ENCODE results near the gene LMO4.
A peak's percentile ranks its signal among the peaks of the same experiment; 100 is the strongest.

The LMO4 gene

GRCh38 chr1:87328272-87329050, at the start of gene LMO4:
Gene LMO4, plus strand, starts transcription at chr1:87328880. Its CDS starts 3,136 bp downstream, at chr1:87332016.
- peaks cover 23% of the 10 kb centered on the region for H3K4me1 ChIP-seq (ENCODE audit: insufficient read depth, low read length)
- H3K9me3 ChIP-seq (ENCODE audit: control insufficient read depth, insufficient read depth, low read length) = no peaks in the 10 kb centered on the region
- H3K9ac ChIP-seq (ENCODE audit: low read depth, low read length) = peak within 1 kb of the TSS; percentile 64
- no peaks in the 10 kb centered on the region for H3K36me3 ChIP-seq (ENCODE audit: insufficient read depth, low read length)

- H3K36me3 ChIP-seq (ENCODE audit: insufficient read depth, low read length) = no peaks in the 10 kb centered on the region
- H3K9ac ChIP-seq (ENCODE audit: low read depth, low read length) = no peak overlapping the region
- H3K4me1 ChIP-seq (ENCODE audit: insufficient read depth, low read length) = peaks cover under 1% of the 10 kb centered on the region; the same call in 1 of the 2 replicates
- no peaks in the 10 kb centered on the region for H3K9me3 ChIP-seq (ENCODE audit: control insufficient read depth, insufficient read depth, low read length)
Observed at GRCh38 chr1:87279536-87279875, 49.2 kb upstream of the LMO4 start.

DNA sequence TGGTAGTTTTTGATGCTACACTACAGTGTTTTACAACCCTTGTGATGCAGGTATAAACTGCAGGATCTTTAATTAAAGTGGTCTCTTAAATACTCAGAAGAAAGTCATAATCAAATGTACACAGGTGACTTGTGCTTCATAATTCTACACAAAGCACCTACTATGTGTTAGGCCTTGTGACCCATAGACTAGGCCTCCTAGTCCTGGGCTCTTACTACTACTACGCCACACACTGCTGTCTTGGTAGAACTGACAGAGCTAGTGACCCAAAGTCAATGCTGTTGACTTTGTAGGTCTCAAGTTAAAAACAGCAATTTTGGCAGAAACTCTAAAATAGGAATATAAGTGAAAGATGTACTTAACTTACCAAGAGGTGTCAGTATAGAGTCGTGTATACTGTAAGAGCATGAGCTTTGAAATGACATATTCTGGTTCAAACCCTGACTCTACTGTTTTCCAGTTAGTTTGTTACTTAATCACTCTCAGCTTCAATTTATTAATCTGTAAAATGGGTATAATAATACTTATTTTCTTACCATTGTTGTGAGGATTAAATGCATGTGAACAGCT, 48.6 kb upstream of the LMO4 start:
- no peak overlapping the region for H3K9ac ChIP-seq (ENCODE audit: low read depth, low read length)
- H3K9me3 ChIP-seq (ENCODE audit: control insufficient read depth, insufficient read depth, low read length) = no peaks in the 10 kb centered on the region
- H3K36me3 ChIP-seq (ENCODE audit: insufficient read depth, low read length) = no peaks in the 10 kb centered on the region
- no peaks in the 10 kb centered on the region for H3K4me1 ChIP-seq (ENCODE audit: insufficient read depth, low read length)

- no peaks in the 10 kb centered on the region for H3K4me1 ChIP-seq (ENCODE audit: insufficient read depth, low read length)
- no peaks in the 10 kb centered on the region for H3K36me3 ChIP-seq (ENCODE audit: insufficient read depth, low read length)
- no peaks in the 10 kb centered on the region for H3K9me3 ChIP-seq (ENCODE audit: control insufficient read depth, insufficient read depth, low read length)
Observed at GRCh38 chr1:87284456-87285240, 44.0 kb upstream of the LMO4 start.

DNA sequence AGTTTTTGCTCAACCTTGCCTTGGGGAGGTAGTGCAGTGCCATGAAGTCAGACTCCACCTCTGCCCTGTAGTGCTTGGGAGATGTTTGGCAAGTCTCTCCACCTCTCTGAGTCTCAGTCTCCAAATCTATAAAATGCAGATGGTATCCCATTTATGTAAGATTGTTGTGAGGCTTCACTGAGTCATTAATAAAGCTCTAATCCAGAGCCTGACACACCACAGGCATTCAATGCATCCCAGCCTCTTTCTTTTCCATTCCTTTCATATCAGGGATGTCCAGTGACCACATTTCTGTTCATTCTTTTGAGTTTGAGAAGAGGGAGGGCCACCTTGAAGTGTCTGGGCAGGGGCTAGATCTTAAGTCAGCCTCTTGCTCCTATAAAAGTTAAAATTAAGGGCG, 37.6 kb upstream of the LMO4 start:
- peaks cover 9% of the 10 kb centered on the region; the same call in 1 of the 2 replicates for H3K4me1 ChIP-seq (ENCODE audit: insufficient read depth, low read length)
- no peak overlapping the region for H3K9ac ChIP-seq (ENCODE audit: low read depth, low read length)
- H3K9me3 ChIP-seq (ENCODE audit: control insufficient read depth, insufficient read depth, low read length) = no peaks in the 10 kb centered on the region
- no peaks in the 10 kb centered on the region for H3K36me3 ChIP-seq (ENCODE audit: insufficient read depth, low read length)

More at GRCh38 chr1:87284456-87285240, 44.0 kb upstream of the LMO4 start:
- no peak overlapping the region for H3K9ac ChIP-seq (ENCODE audit: low read depth, low read length)

DNA sequence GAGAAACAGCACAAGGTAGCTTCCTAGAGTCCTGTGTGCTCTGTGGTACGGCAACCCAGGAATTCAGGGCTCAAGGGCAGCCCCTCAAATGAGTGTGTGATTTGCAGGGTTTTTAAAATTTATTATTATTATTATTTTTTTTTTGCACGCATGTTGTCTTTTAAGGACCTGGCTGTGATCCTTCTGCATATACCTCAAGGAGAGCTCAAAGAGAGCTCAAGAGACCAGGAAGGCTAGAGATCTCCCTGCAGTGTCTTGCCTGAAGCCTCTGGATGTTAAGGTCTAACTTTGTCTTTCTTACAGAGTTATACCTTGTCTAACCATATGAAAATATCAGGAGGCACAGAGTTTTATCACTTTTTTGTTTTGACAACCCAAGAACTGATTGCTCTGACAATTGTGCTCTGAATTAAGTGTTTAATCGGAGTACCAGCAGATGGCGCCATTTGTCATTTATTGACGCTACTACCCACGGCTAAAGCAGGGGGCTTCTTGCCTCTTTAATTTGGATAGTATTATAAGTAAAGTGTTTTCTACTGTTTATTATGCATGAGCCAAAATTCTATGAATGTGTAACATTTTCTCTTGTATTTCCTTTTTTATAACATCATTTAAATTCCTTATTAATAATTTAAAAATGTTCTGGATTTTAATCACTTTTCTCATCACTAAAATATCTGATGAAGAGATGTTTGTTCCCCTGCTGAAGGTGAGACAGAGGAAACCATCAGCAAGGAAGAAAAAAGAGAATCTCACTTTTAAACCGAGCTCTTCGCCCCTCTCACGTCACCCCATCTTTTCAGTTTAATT, 35.8 kb upstream of the LMO4 start:
- no peak overlapping the region for H3K9ac ChIP-seq (ENCODE audit: low read depth, low read length)
- no peaks in the 10 kb centered on the region for H3K36me3 ChIP-seq (ENCODE audit: insufficient read depth, low read length)
- no peaks in the 10 kb centered on the region for H3K9me3 ChIP-seq (ENCODE audit: control insufficient read depth, insufficient read depth, low read length)
- H3K4me1 ChIP-seq (ENCODE audit: insufficient read depth, low read length) = peaks cover 9% of the 10 kb centered on the region; the same call in 1 of the 2 replicates

DNA sequence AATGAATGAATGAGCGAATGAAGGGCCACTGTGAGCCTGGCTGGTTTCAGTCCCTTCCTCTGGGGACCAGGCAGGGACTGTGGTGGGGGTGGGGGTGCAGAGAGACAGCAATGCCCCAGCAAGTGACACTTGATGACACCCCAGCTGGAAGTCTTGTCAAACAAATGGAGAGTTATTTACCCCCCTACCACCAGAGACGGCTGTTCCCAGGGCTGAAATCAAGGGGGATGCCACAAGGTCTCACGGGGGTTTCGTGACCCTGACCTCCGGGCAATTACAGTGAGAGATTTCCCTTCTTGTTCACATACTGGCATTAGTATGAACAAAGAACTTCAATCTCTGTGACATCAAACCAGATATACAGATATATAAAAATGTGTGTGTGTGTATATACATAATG, 34.0 kb upstream of the LMO4 start:
- Histone ChIP-seq H3K4me1 (ENCODE audit: insufficient read depth, low read length) (peaks cover 9% of the 10 kb centered on the region; the same call in 1 of the 2 replicates), H3K9me3 (ENCODE audit: control insufficient read depth, insufficient read depth, low read length) (no peaks in the 10 kb centered on the region), H3K36me3 (ENCODE audit: insufficient read depth, low read length) (no peaks in the 10 kb centered on the region), H3K9ac (ENCODE audit: low read depth, low read length) (no peak overlapping the region)

- Histone ChIP-seq H3K9me3 (ENCODE audit: control insufficient read depth, insufficient read depth, low read length) (no peaks in the 10 kb centered on the region), H3K36me3 (ENCODE audit: insufficient read depth, low read length) (no peaks in the 10 kb centered on the region), H3K4me1 (ENCODE audit: insufficient read depth, low read length) (peaks cover 16% of the 10 kb centered on the region), H3K9ac (ENCODE audit: low read depth, low read length) (no peak overlapping the region)
Observed at GRCh38 chr1:87295445-87296110, 33.1 kb upstream of the LMO4 start.

DNA sequence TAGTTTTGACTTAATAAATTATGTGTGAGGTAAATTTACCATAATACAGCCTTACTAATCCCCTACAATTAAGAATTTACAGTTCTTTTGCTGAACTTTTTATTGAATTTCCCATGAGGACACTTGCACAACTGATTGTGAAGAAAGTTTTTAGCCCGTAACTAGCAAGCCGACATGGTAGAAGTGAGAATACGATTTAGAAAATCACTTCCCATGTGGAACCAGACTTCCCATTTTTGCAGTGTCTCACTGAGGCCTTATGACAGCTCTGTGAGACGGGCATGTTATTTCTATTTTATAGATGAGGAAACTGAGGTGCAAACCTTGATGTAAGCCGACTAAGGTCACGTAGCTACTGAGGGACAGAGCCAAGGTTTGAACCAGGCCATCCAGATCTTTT, 32.5 kb upstream of the LMO4 start:
- Histone ChIP-seq H3K9ac (ENCODE audit: low read depth, low read length) (no peak overlapping the region), H3K36me3 (ENCODE audit: insufficient read depth, low read length) (no peaks in the 10 kb centered on the region), H3K9me3 (ENCODE audit: control insufficient read depth, insufficient read depth, low read length) (no peaks in the 10 kb centered on the region), H3K4me1 (ENCODE audit: insufficient read depth, low read length) (peaks cover 16% of the 10 kb centered on the region)

- no peaks in the 10 kb centered on the region for H3K36me3 ChIP-seq (ENCODE audit: insufficient read depth, low read length)
- no peaks in the 10 kb centered on the region for H3K9me3 ChIP-seq (ENCODE audit: control insufficient read depth, insufficient read depth, low read length)
- no peak overlapping the region for H3K9ac ChIP-seq (ENCODE audit: low read depth, low read length)
- H3K4me1 ChIP-seq (ENCODE audit: insufficient read depth, low read length) = peaks cover 12% of the 10 kb centered on the region
Observed at GRCh38 chr1:87299661-87300060, 29.0 kb upstream of the LMO4 start.

- no peaks in the 10 kb centered on the region for H3K9me3 ChIP-seq (ENCODE audit: control insufficient read depth, insufficient read depth, low read length)
- no peak overlapping the region for H3K9ac ChIP-seq (ENCODE audit: low read depth, low read length)
- no peaks in the 10 kb centered on the region for H3K36me3 ChIP-seq (ENCODE audit: insufficient read depth, low read length)
- peaks cover 6% of the 10 kb centered on the region; the same call in 1 of the 2 replicates for H3K4me1 ChIP-seq (ENCODE audit: insufficient read depth, low read length)
Observed at GRCh38 chr1:87300628-87301027, 28.1 kb upstream of the LMO4 start.

GRCh38 chr1:87305151-87305550, 23.5 kb upstream of the LMO4 start:
- Histone ChIP-seq H3K9ac (ENCODE audit: low read depth, low read length) (no peak overlapping the region), H3K4me1 (ENCODE audit: insufficient read depth, low read length) (peaks cover 9% of the 10 kb centered on the region; the same call in 1 of the 2 replicates), H3K9me3 (ENCODE audit: control insufficient read depth, insufficient read depth, low read length) (no peaks in the 10 kb centered on the region), H3K36me3 (ENCODE audit: insufficient read depth, low read length) (no peaks in the 10 kb centered on the region)

GRCh38 chr1:87305762-87306161, 22.9 kb upstream of the LMO4 start:
- Histone ChIP-seq H3K36me3 (ENCODE audit: insufficient read depth, low read length) (no peaks in the 10 kb centered on the region), H3K4me1 (ENCODE audit: insufficient read depth, low read length) (peaks cover 10% of the 10 kb centered on the region; the same call in 1 of the 2 replicates), H3K9ac (ENCODE audit: low read depth, low read length) (no peak overlapping the region), H3K9me3 (ENCODE audit: control insufficient read depth, insufficient read depth, low read length) (no peaks in the 10 kb centered on the region)

Measured in ES-I3 (cell line).